Activated CD4-positive, CD25-positive, alpha-beta regulatory T cell treated with anti-CD3 and anti-CD28 coated beads, Interleukin-2, amount 50 U/mL, for 24 hours (primary cell): ENCODE measurements around the gene SUCLG1.
"Not testable (repeated sequence)": the region's sequence is repeated elsewhere in the genome, so short reads cannot be mapped to it uniquely, and the experiment has no call there.

Source experiments
- ATAC-seq, 2 donors: fragments of 150-1000 bp; cut with Tn5 transposase; one replicate each; pipeline ENCODE4 v1.10.0; 2021; ENCODE audit warnings: mild to moderate bottlenecking in 1 of 2, moderate library complexity in 1 of 2

Gene SUCLG1

GRCh38 chr2:84417453-84418145, 41.5 kb downstream of the SUCLG1 start:
- no peak for ATAC-seq

DNA sequence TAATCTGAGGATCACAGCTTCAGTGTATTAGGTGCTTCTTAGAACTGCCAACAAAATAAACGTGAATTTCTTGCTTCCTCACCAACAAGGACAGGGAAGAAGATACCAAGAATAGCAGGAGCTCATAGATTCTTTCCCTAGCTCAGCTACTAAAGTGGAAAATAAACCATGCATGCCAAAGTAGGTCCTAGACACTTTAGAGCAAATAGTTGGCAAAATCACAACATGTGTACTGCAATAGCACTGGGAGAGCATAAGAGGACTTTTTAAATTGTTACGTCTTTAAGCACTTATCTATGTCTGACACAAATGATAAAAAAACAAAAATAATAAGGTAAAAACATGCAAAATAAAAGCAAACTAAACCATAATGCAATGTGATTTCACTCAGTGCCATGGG, 49.5 kb downstream of the SUCLG1 start:
- no peak for ATAC-seq

DNA sequence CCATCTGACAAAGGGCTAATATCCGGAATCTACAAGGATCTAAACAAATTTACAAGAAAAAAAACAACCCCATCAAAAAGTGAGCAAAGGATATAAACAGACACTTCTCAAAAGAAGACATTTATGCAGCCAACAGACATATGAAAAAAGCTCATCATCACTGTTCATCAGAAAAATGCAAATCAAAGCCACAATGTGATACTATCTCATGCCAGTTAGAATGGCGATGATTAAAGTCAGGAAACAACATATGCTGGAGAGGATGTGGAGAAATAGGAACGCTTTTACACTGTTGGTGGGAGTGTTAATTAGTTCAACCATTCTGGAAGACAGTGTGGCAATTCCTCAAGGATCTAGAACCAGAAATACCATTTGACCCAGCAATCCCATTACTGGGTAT, 57.0 kb downstream of the SUCLG1 start:
- ATAC-seq = not testable (repeated sequence)

DNA sequence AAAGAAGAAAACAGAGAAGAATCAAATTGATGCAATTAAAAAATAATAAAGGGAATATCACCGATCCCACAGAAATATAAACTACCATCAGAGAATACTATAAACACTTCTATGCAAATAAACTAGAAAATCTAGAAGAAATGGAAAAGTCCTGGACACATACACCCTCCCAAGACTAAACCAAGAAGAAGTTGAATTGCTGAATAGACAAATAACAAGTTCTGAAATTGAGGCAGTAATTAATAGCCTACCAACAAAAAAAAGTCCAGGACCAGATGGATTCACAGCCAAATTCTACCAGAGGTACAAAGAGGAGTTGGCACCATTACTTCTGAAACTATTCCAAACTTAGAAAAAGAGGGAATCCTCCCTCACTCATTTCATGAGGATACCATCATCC, 59.2 kb downstream of the SUCLG1 start:
- not testable (repeated sequence) for ATAC-seq

- ATAC-seq = no peak
These were observed 63.3 kb downstream of the SUCLG1 start for GRCh38 chr2:84395820-84396219.

GRCh38 chr2:84394628-84395027, 64.5 kb downstream of the SUCLG1 start:
- no peak for ATAC-seq

DNA sequence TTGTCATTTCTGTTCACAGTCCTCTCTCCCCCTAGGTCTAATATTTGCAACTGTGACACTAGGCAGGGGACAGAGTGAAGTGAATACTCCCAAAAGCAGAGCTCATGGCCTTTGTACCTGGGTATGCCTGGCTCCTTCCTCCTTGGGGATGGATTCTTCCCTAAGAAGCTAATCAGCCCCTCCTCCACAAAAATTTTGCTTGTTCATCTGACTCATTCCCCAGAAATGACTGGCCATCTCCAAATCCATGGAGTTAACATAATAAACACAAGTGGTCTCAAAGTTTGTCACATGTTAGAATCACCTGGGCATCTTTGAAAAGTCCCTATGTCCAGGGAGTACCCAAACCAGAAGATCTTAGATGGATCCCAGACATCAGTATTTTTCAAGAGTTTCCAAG, 65.3 kb downstream of the SUCLG1 start:
- no peak for ATAC-seq

DNA sequence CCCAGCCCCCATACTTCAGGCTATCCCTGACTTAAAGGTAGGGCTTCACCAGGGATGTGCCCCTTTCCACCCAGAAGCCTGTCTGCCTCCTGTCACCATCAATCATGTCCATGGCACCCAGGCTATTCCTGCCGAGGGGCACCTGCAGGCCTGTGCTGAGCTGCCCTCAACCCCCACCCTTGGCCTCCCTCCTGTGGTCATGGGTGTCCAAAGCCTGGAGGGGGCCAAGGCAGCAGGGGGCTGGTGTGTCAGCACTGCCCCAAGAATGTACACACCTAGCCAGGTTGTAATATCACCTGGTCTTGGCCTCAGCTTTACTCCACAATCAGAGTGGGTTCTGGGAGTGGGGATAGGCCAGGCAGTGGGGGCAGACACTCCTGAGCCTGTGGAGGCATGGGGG, 69.3 kb downstream of the SUCLG1 start:
- no peak for ATAC-seq

- ATAC-seq = no peak
These were observed 70.1 kb downstream of the SUCLG1 start for GRCh38 chr2:84388921-84389490.

GRCh38 chr2:84388133-84388532, 70.9 kb downstream of the SUCLG1 start:
- no peak for ATAC-seq

DNA sequence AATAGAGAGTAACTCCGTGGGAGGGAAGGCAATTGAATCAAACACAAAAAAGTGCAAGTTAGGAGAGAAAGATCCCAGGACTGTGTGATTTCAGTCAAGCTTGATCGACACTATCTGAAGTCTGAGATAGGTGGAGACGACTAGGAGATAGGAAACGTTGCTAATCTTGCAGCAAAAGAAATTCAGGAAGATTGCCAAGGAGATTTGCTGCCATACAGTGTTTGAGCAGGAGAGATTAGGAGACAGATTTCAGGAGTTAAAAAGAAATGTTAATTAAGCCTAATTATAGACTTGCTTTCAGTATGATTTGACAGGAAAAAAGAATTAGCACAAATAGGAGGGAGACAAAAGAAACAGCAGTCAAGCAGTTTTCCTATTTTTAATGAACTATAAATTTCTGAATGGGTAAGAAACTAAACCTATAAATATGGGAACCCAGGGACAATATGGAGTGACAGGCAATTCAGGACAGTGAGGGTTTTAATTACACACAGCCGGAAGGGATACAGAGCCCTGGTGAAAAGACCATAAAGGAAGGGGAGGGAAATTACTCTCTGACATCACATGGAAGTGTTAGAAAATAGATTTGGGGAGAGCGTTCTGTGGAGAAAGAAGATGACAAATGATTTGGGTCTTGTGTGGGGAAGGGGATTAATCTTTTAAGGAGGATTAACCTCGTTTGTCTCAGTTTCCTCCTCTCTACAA, 72.6 kb downstream of the SUCLG1 start:
- ATAC-seq = no peak

DNA sequence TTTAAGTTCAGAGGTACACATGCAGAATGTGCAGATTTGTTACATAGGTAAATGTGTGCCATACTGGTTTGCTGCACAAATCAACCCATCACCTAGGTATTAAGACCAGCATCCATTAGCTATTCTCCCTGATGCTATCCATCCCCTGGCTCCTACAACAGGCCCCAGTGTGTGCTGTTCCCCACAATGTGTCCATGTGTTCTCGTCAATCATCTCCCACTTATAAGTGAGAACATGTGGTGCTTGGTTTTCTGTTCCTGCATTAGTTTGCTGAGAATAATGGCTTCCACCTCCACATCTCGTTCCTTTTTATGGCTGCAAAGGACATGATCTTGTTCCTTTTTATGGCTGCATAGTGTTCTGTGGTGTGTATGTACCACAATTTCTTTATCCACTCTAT, 75.8 kb downstream of the SUCLG1 start:
- no peak for ATAC-seq

DNA sequence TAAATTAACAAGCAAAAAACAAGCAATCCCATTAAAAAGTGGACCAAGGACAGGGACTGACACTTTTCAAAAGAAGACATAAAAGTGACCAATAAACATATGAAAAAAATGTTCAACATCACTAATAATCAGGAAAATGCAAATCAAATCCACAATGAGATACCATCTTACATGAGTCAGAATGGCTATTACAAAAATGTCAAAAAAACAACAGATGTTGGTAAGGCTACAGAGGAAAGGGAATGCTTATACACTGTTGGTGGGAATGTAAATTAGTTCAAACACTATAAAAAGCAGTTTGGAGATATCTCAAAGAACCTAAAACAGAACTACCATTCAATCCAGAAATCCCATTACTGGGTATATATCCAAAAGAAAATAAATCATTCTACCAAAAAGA, 78.2 kb downstream of the SUCLG1 start:
- ATAC-seq = no peak

DNA sequence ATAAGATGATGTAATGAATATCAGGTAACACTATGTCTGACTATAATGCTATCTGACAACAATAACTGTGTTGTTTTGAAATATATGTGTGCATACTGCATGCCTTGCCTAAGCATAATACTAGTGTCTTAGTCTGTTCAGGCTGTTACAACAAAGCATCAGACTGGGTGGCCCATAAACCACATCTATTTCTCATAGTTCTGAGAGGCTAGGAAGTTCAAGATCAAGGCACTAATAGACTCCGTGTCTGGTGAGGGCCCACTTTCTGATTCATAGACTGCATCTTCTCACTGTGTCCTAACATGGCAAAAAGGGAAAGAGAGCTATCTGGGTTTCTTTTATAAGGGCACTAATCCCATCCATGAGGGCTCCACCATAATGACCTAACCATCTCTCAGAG, 80.1 kb downstream of the SUCLG1 start:
- no peak for ATAC-seq

GRCh38 chr2:84375020-84375419, 84.1 kb downstream of the SUCLG1 start:
- ATAC-seq = no peak

DNA sequence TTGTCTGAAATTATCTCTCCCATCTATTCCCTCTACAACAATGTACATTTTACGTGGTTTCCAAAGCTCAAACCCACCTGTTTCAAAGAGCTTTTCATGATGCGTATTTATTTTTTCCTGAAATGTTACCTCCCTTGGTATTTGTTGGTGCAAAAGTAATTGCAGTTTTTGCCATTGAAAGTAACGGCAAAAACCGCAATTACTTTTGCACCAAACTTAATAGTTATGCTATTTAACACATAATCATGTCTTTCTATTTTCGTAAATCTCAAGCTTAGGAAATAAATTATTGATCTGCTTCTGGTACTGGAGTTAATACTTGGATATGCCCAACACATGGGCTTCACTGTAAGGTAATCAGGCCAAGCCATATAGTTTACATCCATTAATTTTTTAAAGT, 85.2 kb downstream of the SUCLG1 start:
- no peak for ATAC-seq
